Stimulated activated CD8-positive, alpha-beta memory T cell treated with anti-CD3 and anti-CD28 coated beads, Interleukin-7, amount 100 ng/mL, for 48 hours (primary cell): ENCODE results near the gene ANKRD45.
"Not testable (repeated sequence)": the region's sequence is repeated elsewhere in the genome, so short reads cannot be mapped to it uniquely, and the experiment has no call there.

Experiments used
- DNase-seq, 2 donors: peaks; one replicate each; pipeline ENCODE4 v3.0.0-alpha.2; 2020; ENCODE audit warnings: low read depth in 1 of 2; ENCODE audit errors: extremely low read depth in 1 of 2

The ANKRD45 gene

GRCh38 chr1:173646656-173647055, 23.0 kb downstream of the ANKRD45 start:
- DNase-seq, result no peak

- not testable (repeated sequence) for DNase-seq
Observed at GRCh38 chr1:173642450-173643139, 27.1 kb downstream of the ANKRD45 start.

GRCh38 chr1:173639102-173639501, 30.5 kb downstream of the ANKRD45 start:
- DNase-seq, result no peak

- no peak for DNase-seq
Observed at GRCh38 chr1:173638043-173639021, 31.3 kb downstream of the ANKRD45 start.

GRCh38 chr1:173637236-173638042, 32.2 kb downstream of the ANKRD45 start:
- not testable (repeated sequence) for DNase-seq

GRCh38 chr1:173635116-173635515, 34.5 kb downstream of the ANKRD45 start, which contains the start of gene TEX50:
Gene TEX50, plus strand, starts transcription at chr1:173635338. Its CDS starts 184 bp downstream, at chr1:173635522.
- DNase-seq, result no peak

- DNase-seq, result no peak
Observed at GRCh38 chr1:173628888-173629287, 40.8 kb downstream of the ANKRD45 start.

GRCh38 chr1:173627269-173627668, 42.4 kb downstream of the ANKRD45 start:
- DNase-seq, result no peak

- DNase-seq, result no peak
Observed at GRCh38 chr1:173616859-173617258, 52.8 kb downstream of the ANKRD45 start.

GRCh38 chr1:173613086-173613485, 56.6 kb downstream of the ANKRD45 start:
- DNase-seq, result not testable (repeated sequence)

- no peak for DNase-seq
Observed at GRCh38 chr1:173608503-173609216, 61.0 kb downstream of the ANKRD45 start.

GRCh38 chr1:173603056-173603591, 66.5 kb downstream of the ANKRD45 start, which contains the start of gene SLC9C2:
Gene SLC9C2, minus strand, starts transcription at chr1:173603072. Its CDS starts 1,296 bp downstream, at chr1:173601776.
- no peak for DNase-seq

GRCh38 chr1:173601588-173601987, 68.1 kb downstream of the ANKRD45 start:
- DNase-seq, result no peak

GRCh38 chr1:173596097-173596825, 73.4 kb downstream of the ANKRD45 start:
- no peak for DNase-seq

- not testable (repeated sequence) for DNase-seq
Observed at GRCh38 chr1:173591138-173591537, 78.5 kb downstream of the ANKRD45 start.

- no peak for DNase-seq
Observed at GRCh38 chr1:173590557-173590956, 79.1 kb downstream of the ANKRD45 start.

GRCh38 chr1:173581383-173582079, 88.1 kb downstream of the ANKRD45 start:
- no peak for DNase-seq

GRCh38 chr1:173580658-173581057, 89.0 kb downstream of the ANKRD45 start:
- no peak for DNase-seq

GRCh38 chr1:173580071-173580470, 89.6 kb downstream of the ANKRD45 start:
- DNase-seq, result no peak
